ENCODE measurements around the gene ABHD17C. TPM values are rescaled to one million over a fixed set of nuclear protein-coding genes. Genes with fewer than 3 reads are reported as not detected.

Gene ABHD17C
- total and polyA plus RNA-seq, 7 donors = 1.1 to 3.7 (median 2.6) TPM

DNA sequence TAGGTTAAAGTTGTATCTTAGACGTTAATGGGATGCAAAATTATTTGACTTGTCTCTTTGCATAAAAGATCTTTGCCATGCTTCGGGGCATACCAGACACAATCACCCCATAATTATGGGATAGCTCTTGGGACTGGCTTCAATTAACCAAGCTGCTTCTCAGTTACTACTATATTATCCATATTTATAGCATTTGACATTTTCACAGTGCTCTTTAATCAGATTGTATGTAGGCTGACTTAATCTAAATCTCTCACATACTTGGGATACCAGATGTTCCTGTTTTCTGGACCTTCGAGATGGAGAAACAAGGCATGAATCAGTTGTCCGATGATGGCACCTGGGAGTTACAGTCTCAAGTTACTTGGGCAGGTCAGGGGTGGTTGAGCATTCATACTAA is 27.2 kb upstream of the ABHD17C start:
- H3K4me1 ChIP-seq = no peaks in the 10 kb centered on the region
- intact Hi-C loops (cut with DNase I) = no loop called here
- H3K27me3 ChIP-seq (ENCODE audit: insufficient read depth in 3 of 3, low read length in 2 of 3) = peaks cover 0 to 6% (median 0%) of the 10 kb centered on the region in 3 donors
- H3K4me3 ChIP-seq = no peak overlapping the region
- DNase-seq (no peak), ATAC-seq (no peak)
- H3K36me3 ChIP-seq (ENCODE audit: insufficient read depth in 1 of 2, low read depth in 1 of 2) = no peaks in the 10 kb centered on the region
- no peak for TF ChIP-seq CTCF (IDR thresholded peaks at IDR 0.05)
- H3K27ac ChIP-seq = no peak overlapping the region
- 48 to 68% (median 48%) methylated on average over 4 of the region's 4 CpGs for WGBS, 3 donors
- H3K9me3 ChIP-seq = no peaks in the 10 kb centered on the region

GRCh38 chr15:80668546-80669236 is 26.4 kb upstream of the ABHD17C start:
- Histone ChIP-seq H3K27ac (no peak overlapping the region), H3K4me1 (no peaks in the 10 kb centered on the region), H3K4me3 (no peak overlapping the region), H3K36me3 (ENCODE audit: insufficient read depth in 1 of 2, low read depth in 1 of 2) (no peaks in the 10 kb centered on the region), H3K9me3 (no peaks in the 10 kb centered on the region), H3K27me3 (ENCODE audit: insufficient read depth in 3 of 3, low read length in 2 of 3) (peaks cover 0 to 6% (median 0%) of the 10 kb centered on the region in 3 donors)
- TF ChIP-seq CTCF (IDR thresholded peaks at IDR 0.05) = no peak
- 76 to 77% (median 76%) methylated on average over 3 of the region's 3 CpGs for WGBS, 3 donors
- ATAC-seq (no peak), DNase-seq (no peak)
- intact Hi-C loops (cut with DNase I) = no loop called here

DNA sequence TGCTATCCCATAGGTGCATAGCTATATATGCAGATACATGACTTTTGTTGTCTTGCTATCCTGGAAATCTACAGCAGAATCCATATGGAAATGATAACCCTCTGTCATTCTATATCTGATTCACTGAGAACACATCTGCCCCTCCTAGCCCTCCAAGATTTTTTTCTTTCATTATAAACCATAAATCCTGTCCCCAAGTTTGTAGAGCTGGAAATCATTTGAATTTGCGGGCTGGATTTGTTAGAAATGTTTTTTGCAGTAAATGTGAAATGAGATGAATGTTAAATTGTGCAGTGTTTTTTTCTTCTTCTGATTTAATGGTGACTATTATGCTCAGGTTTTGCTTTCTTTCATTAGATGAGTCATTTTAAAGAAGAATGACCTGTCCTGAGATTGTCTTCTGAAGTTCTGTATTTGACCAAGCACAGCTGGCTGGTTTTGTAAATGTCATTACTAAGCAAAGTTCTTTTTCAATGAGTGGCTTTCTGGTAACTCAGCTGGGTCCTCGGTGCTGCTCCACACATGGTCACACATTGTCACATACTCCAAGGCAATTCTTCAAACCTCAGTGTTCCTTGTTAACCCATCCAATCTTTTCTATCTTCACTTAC is 25.3 kb upstream of the ABHD17C start:
- no peaks in the 10 kb centered on the region for H3K4me1 ChIP-seq
- H3K27me3 ChIP-seq (ENCODE audit: insufficient read depth in 3 of 3, low read length in 2 of 3) = peaks cover 0 to 6% (median 0%) of the 10 kb centered on the region in 3 donors
- no peak overlapping the region for H3K27ac ChIP-seq
- no peak overlapping the region for H3K4me3 ChIP-seq
- WGBS, 3 donors = 55 to 58% (median 58%) methylated on average over 2 of the region's 2 CpGs
- TF ChIP-seq CTCF (IDR thresholded peaks at IDR 0.05) = no peak
- intact Hi-C loops (cut with DNase I) = no loop called here
- no peaks in the 10 kb centered on the region for H3K36me3 ChIP-seq (ENCODE audit: insufficient read depth in 1 of 2, low read depth in 1 of 2)
- no peaks in the 10 kb centered on the region for H3K9me3 ChIP-seq
- no peak for ATAC-seq
- DNase-seq = no peak

- DNase-seq = no peak
- Histone ChIP-seq H3K36me3 (ENCODE audit: insufficient read depth in 1 of 2, low read depth in 1 of 2) (no peaks in the 10 kb centered on the region), H3K9me3 (no peaks in the 10 kb centered on the region), H3K27ac (no peak overlapping the region), H3K4me1 (no peaks in the 10 kb centered on the region), H3K27me3 (ENCODE audit: insufficient read depth in 3 of 3, low read length in 2 of 3) (peaks cover 0 to 12% (median 6%) of the 10 kb centered on the region in 3 donors), H3K4me3 (no peak overlapping the region)
- WGBS, 3 donors = 71 to 77% (median 76%) methylated on average over 6 of the region's 6 CpGs
- intact Hi-C loops (cut with DNase I) = no loop called here
- no peak for ATAC-seq
- no peak for TF ChIP-seq CTCF (IDR thresholded peaks at IDR 0.05)
Measured at GRCh38 chr15:80673561-80674244, 21.4 kb upstream of the ABHD17C start.
